LoVo (cell line): Measurements from ENCODE around the gene ALDOC.

Experiments
- DNase-seq: peaks from one replicate; pipeline ENCODE4 v3.0.0-alpha.2; 2016; ENCODE audit warnings: low spot score

The ALDOC gene

GRCh38 chr17:28532050-28532960 is 44.4 kb downstream of the ALDOC start:
- no peak for DNase-seq

- no peak for DNase-seq
These were observed 45.8 kb downstream of the ALDOC start for GRCh38 chr17:28530926-28531325.

GRCh38 chr17:28530250-28530649 is 46.4 kb downstream of the ALDOC start:
- no peak for DNase-seq

GRCh38 chr17:28529013-28529400 is 47.7 kb downstream of the ALDOC start:
- DNase-seq: no peak

- DNase-seq: peak; percentile 71
These were observed 48.2 kb downstream of the ALDOC start for GRCh38 chr17:28528327-28529012.

GRCh38 chr17:28527859-28528258 is 48.8 kb downstream of the ALDOC start:
- DNase-seq: no peak

GRCh38 chr17:28527181-28527681 is 49.5 kb downstream of the ALDOC start:
- no peak for DNase-seq

- no peak for DNase-seq
These were observed 50.3 kb downstream of the ALDOC start for GRCh38 chr17:28526381-28526780.

- DNase-seq: peak; percentile 73
These were observed 51.9 kb downstream of the ALDOC start for GRCh38 chr17:28524476-28525424.

GRCh38 chr17:28523876-28524275 is 52.8 kb downstream of the ALDOC start:
- no peak for DNase-seq

- no peak for DNase-seq
These were observed 53.5 kb downstream of the ALDOC start for GRCh38 chr17:28523186-28523585.
